Thyroid gland (tissue), 4 donors: Measurements from ENCODE around the gene CLK3.

Experiments used
- POLR2A ChIP-seq, 2 donors: fragments of 450-650 bp; IDR thresholded peaks; one replicate each; pipeline ENCODE4 v1.6.1; 2017; ENCODE audit warnings: antibody characterized with exemption in 2 of 2, mild to moderate bottlenecking in 2 of 2, moderate library complexity in 1 of 2
- TF ChIP-seq, protein P1 (sequence below), 6 experiments: fragments of 200-600 bp in 3 of 6; fragments of 450-650 bp in 3 of 6; sonication (generic) in 3 of 6; IDR thresholded peaks; one replicate each; pipeline ENCODE4 v1.5.1; 2016 to 2019; ENCODE audit warnings: antibody characterized with exemption in 6 of 6, mild to moderate bottlenecking in 2 of 6, inconsistent platforms in 1 of 6, moderate library complexity in 1 of 6

DNA sequence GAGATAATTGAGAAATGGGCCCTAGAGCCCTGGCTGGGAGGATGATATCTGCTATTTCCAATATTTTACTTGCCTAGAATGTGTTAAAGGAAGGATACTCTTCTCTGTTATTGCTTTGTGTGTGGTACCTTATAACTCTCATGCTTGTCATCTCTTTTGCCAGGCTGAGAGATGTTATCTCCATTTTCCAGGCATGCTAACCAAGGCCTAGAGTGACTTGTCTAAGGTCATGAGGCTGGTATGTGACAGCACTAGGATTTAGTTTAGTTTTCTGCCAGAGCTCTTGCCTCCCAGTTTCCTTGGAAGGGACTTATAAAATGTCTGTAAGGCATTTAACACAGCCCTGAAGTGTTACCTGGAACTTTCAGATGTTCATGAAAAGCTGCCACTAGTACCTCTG lies 1.4 kb downstream of the CLK3 start:
- TF ChIP-seq, protein P1, sequence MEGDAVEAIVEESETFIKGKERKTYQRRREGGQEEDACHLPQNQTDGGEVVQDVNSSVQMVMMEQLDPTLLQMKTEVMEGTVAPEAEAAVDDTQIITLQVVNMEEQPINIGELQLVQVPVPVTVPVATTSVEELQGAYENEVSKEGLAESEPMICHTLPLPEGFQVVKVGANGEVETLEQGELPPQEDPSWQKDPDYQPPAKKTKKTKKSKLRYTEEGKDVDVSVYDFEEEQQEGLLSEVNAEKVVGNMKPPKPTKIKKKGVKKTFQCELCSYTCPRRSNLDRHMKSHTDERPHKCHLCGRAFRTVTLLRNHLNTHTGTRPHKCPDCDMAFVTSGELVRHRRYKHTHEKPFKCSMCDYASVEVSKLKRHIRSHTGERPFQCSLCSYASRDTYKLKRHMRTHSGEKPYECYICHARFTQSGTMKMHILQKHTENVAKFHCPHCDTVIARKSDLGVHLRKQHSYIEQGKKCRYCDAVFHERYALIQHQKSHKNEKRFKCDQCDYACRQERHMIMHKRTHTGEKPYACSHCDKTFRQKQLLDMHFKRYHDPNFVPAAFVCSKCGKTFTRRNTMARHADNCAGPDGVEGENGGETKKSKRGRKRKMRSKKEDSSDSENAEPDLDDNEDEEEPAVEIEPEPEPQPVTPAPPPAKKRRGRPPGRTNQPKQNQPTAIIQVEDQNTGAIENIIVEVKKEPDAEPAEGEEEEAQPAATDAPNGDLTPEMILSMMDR (IDR thresholded peaks at IDR 0.05): no peak
- no peak for TF ChIP-seq POLR2A (IDR thresholded peaks at IDR 0.05)
